Measurements from ENCODE around the gene CHMP1A. TPM values are rescaled to one million over a fixed set of nuclear protein-coding genes. Genes with fewer than 3 reads are reported as not detected.
A peak's percentile ranks its signal among the peaks of the same experiment; 100 is the strongest.

CHMP1A gene
- total and polyA plus RNA-seq, 2 donors (not counting 1 experiment from before 2014, with no cell fraction given): 61.0 to 66.2 TPM

DNA sequence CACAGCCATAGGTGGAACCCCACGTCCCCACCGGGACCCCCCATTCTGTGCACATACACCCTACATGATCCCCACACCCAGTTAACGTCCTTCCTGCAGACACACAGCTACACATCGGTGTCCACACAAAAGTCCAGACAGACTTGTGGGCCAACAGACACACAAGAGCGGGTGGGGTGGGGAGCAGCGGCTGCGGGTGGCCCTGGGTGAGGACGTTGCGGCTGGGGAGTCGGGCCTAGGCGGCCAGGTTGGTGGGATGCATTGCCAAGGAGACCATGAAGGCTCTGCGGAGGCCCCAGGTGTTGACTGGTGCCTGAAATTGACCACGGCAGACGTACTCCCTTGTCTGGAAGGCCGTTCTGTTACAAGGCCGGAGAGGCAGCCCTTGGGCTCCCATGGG lies 52.7 kb downstream of the CHMP1A start:
- Histone ChIP-seq H3K27me3 (ENCODE audit: control insufficient read depth, insufficient read depth, low read length) (no peaks in the 10 kb centered on the region), H3K79me2 (ENCODE audit: control insufficient read depth, insufficient read depth, low read length) (no peaks in the 10 kb centered on the region), H3K4me1 (ENCODE audit: control insufficient read depth, extremely low read depth, insufficient read depth, low read length) (peaks cover 12% of the 10 kb centered on the region), H3K4me3 (replicated peaks in 1 of 4; ENCODE audit: control extremely low read depth in 1 of 4, insufficient read depth in 1 of 4, low read depth in 3 of 4, low read length in 4 of 4) (no peak overlapping the region), H4K20me1 (ENCODE audit: control insufficient read depth, extremely low read depth, insufficient read depth, low read length) (no peaks in the 10 kb centered on the region), H2AFZ (ENCODE audit: low read length) (no peak overlapping the region), H3K36me3 (ENCODE audit: control insufficient read depth, insufficient read depth, low read length) (no peaks in the 10 kb centered on the region), H3K4me2 (ENCODE audit: extremely low read depth, insufficient read depth, low read length) (no peak overlapping the region), H3K27ac (ENCODE audit: insufficient read depth, low read length) (no peak overlapping the region), H3K9ac (ENCODE audit: insufficient read depth, low read length) (no peak overlapping the region), H3K9me3 (ENCODE audit: control insufficient read depth, insufficient read depth, low read depth, low read length) (no peaks in the 10 kb centered on the region)
- no peak for TF ChIP-seq EZH2 (IDR thresholded peaks at IDR 0.05; ENCODE audit: low read length, missing control alignments)
- no peak for DNase-seq (ENCODE audit: low read depth in 2 of 2)

DNA sequence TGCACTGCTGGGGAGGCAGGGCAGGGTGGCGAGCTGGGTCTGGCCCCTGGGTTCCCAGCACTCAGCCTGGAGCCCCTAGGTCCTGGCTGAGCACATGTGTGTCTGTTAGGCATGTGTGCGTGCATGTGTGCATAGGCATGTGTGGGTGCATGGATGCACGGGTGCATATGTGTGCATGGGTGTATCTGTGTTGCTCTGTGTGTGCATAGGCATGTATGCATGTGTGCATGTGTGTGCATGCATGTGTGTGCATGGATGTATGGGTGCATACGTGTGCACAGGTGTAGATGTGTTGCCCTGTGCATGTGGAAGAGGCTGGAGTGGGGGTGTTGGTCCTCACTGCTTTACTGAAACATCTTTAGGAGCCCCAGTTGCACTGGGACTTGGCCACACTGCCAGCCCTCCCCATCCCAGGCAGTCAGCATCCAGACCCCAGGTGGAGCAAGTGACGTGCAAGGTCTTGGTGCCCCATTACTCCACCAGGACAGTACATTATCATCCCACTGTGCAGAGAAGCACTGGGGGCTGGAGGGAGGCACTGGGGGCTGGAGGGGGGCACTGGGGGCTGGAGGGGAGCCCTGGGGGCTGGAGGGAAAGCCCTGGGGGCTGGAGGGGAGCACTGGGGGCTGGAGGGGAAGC lies 54.4 kb downstream of the CHMP1A start:
- Histone ChIP-seq H3K9ac (ENCODE audit: insufficient read depth, low read length) (no peak overlapping the region), H2AFZ (ENCODE audit: low read length) (no peak overlapping the region), H3K4me2 (ENCODE audit: extremely low read depth, insufficient read depth, low read length) (peak overlapping the region; percentile 75), H3K4me3 (replicated peaks in 1 of 4; ENCODE audit: control extremely low read depth in 1 of 4, insufficient read depth in 1 of 4, low read depth in 3 of 4, low read length in 4 of 4) (no peak overlapping the region), H3K9me3 (ENCODE audit: control insufficient read depth, insufficient read depth, low read depth, low read length) (no peaks in the 10 kb centered on the region), H4K20me1 (ENCODE audit: control insufficient read depth, extremely low read depth, insufficient read depth, low read length) (no peaks in the 10 kb centered on the region), H3K27me3 (ENCODE audit: control insufficient read depth, insufficient read depth, low read length) (no peaks in the 10 kb centered on the region), H3K27ac (ENCODE audit: insufficient read depth, low read length) (peak overlapping the region; percentile 62), H3K79me2 (ENCODE audit: control insufficient read depth, insufficient read depth, low read length) (no peaks in the 10 kb centered on the region), H3K36me3 (ENCODE audit: control insufficient read depth, insufficient read depth, low read length) (no peaks in the 10 kb centered on the region), H3K4me1 (ENCODE audit: control insufficient read depth, extremely low read depth, insufficient read depth, low read length) (peaks cover 12% of the 10 kb centered on the region)
- no peak for DNase-seq (ENCODE audit: low read depth in 2 of 2)
- TF ChIP-seq EZH2 (IDR thresholded peaks at IDR 0.05; ENCODE audit: low read length, missing control alignments): no peak
- TF ChIP-seq, protein P1, sequence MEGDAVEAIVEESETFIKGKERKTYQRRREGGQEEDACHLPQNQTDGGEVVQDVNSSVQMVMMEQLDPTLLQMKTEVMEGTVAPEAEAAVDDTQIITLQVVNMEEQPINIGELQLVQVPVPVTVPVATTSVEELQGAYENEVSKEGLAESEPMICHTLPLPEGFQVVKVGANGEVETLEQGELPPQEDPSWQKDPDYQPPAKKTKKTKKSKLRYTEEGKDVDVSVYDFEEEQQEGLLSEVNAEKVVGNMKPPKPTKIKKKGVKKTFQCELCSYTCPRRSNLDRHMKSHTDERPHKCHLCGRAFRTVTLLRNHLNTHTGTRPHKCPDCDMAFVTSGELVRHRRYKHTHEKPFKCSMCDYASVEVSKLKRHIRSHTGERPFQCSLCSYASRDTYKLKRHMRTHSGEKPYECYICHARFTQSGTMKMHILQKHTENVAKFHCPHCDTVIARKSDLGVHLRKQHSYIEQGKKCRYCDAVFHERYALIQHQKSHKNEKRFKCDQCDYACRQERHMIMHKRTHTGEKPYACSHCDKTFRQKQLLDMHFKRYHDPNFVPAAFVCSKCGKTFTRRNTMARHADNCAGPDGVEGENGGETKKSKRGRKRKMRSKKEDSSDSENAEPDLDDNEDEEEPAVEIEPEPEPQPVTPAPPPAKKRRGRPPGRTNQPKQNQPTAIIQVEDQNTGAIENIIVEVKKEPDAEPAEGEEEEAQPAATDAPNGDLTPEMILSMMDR (conservative IDR thresholded peaks at IDR 0.05 in 1 of 2, IDR thresholded peaks at IDR 0.05 in 1 of 2; ENCODE audit: low read depth in 1 of 2, low read length in 2 of 2): no peak

DNA sequence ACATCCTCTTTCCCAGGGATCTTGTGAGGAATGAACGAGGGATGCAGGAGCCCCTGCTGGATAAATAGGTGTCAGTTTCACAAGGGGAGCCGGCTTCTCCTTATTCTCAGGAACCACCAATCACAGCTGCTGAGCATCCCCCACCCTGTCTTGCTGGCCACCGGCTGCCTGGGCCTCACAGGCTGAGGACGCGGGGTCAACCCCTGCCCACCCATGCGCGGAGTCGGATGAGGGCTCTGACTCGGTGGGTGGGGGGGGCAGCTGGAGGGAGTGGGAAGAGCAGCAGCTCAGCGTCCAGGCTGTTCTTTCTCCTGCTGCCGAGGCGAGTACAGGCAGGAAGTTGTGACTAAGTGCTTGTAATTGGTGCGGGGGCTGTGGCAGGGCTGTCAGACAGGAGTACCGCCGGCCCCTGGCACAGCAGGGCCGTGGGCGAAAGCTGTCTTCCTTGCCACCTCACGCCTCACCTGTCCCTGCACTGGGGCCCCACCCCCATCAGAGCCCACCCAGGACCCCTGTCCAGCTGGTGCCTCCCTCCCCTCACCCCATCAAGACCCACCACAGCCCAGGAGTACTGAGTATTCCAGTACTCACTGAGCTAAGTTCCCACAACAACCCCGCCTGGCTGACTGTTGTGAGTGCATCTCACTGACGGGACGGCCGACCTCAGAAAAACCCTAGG lies 55.1 kb downstream of the CHMP1A start:
- Histone ChIP-seq H3K27ac (ENCODE audit: insufficient read depth, low read length) (peak overlapping the region; percentile 62), H3K4me1 (ENCODE audit: control insufficient read depth, extremely low read depth, insufficient read depth, low read length) (peaks cover 12% of the 10 kb centered on the region), H3K4me2 (ENCODE audit: extremely low read depth, insufficient read depth, low read length) (peak overlapping the region; percentile 75), H3K79me2 (ENCODE audit: control insufficient read depth, insufficient read depth, low read length) (no peaks in the 10 kb centered on the region), H3K36me3 (ENCODE audit: control insufficient read depth, insufficient read depth, low read length) (no peaks in the 10 kb centered on the region), H3K4me3 (replicated peaks in 1 of 4; ENCODE audit: control extremely low read depth in 1 of 4, insufficient read depth in 1 of 4, low read depth in 3 of 4, low read length in 4 of 4) (peak overlapping the region in 1 of 4 experiments; percentile 7), H3K27me3 (ENCODE audit: control insufficient read depth, insufficient read depth, low read length) (no peaks in the 10 kb centered on the region), H2AFZ (ENCODE audit: low read length) (peak overlapping the region; percentile 54), H4K20me1 (ENCODE audit: control insufficient read depth, extremely low read depth, insufficient read depth, low read length) (no peaks in the 10 kb centered on the region), H3K9me3 (ENCODE audit: control insufficient read depth, insufficient read depth, low read depth, low read length) (no peaks in the 10 kb centered on the region), H3K9ac (ENCODE audit: insufficient read depth, low read length) (peak overlapping the region; percentile 23)
- TF ChIP-seq EZH2 (IDR thresholded peaks at IDR 0.05; ENCODE audit: low read length, missing control alignments): no peak
- TF ChIP-seq, protein P1 (conservative IDR thresholded peaks at IDR 0.05 in 1 of 2, IDR thresholded peaks at IDR 0.05 in 1 of 2; ENCODE audit: low read depth in 1 of 2, low read length in 2 of 2): no peak
- DNase-seq (ENCODE audit: low read depth in 2 of 2): peak; percentile 80 to 91
